Measurements from ENCODE around the gene TM9SF1.
A peak's percentile ranks its signal among the peaks of the same experiment; 100 is the strongest.

Gene TM9SF1

GRCh38 chr14:24197056-24197450 lies 1.8 kb upstream of the TM9SF1 start:
- no peak for DNase-seq (ENCODE audit: low spot score)

GRCh38 chr14:24196071-24197055 lies 1.1 kb upstream of the TM9SF1 start:
- peak; percentile 34 for DNase-seq (ENCODE audit: low spot score)

- DNase-seq (ENCODE audit: low spot score): no peak
These were observed 412 bp downstream of the TM9SF1 start for GRCh38 chr14:24194873-24195185.

DNA sequence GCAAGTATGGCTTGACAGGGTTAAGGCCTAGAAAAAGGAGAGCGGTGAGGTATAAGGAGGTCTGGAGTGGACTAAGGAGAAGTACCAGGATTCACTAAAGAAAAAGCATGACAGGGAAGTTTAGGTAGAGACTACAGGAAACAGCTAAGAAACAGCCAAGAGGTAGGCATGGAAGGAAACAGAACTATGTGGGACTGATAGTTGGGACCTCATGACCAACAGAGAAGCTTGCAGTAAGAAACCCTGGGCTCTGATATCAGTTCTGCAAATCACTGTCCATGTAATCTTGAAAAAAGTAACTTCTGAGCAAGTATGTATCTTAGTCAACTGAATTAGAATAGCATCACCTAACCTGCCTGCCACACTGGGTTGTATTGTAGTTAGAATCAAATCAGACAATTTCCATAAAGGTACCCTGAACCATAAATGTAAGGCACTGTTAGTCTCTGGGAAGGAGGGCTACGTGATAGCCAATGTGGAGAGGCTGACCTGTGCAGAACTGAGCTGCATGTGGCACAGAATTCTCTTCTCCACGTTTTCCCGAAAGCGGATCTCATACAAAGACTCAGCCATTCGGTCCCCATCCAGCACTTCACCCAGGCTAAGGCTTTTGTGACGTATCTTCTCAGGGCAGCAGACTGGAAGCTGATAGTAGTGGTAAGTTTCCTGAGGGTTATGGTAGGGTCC lies 912 bp downstream of the TM9SF1 start:
- no peak for DNase-seq (ENCODE audit: low spot score)

DNA sequence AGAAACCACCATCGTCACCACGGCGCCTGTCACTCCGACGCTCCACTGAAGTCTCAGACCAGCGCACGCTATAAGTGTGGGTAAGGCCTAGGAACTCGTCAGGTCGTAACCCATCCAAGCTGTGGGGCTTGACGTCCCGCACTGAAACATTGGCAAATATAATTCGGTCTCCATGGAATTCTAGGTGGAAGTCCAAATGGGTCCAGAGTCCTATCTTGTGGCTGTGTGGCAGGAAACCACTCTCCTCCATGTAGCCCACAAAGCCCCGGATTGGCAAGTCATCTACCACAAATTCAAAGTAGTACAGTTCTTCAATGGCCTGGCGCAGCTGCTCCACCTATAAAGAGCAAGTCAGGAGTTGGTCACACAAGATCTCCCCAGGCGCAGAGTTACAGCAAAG lies 2.3 kb downstream of the TM9SF1 start:
- no peak for DNase-seq (ENCODE audit: low spot score)

GRCh38 chr14:24190416-24190815 lies 4.8 kb downstream of the TM9SF1 start:
- DNase-seq (ENCODE audit: low spot score): no peak

DNA sequence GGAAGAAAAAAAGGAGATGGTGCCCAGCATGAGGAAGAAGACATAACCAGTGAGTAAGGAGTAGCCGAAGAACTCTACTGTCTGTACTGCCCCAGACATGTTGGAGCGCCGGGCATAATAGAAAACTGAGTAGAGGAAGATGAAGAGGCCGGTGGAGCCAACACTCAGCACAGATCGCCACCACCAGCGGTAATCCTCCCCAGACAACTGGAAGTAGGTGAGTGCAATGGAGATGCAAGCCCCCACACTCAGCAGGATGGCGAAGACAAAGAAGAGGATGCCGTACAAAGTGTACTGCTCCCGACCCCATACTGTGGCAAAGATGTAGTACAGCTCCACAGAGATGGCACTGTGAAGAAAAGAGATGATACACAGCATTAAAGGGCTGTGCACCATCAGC lies 5.8 kb downstream of the TM9SF1 start:
- no peak for DNase-seq (ENCODE audit: low spot score)

DNA sequence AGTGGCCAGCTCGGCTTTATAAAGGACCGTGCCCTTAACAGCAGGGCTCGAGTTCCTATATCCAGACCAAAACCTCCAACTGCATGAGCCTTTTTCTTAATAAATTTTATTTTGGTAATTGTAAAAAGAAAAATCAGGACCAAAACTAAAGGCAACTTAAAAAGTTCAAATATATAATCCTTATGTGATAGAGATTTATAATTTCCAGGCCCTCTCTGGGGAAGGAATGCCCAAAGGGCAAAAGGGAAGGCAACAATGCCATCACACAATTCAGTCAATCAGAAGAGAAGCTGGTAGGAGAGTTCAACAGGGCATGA lies 6.2 kb downstream of the TM9SF1 start:
- no peak for DNase-seq (ENCODE audit: low spot score)

DNA sequence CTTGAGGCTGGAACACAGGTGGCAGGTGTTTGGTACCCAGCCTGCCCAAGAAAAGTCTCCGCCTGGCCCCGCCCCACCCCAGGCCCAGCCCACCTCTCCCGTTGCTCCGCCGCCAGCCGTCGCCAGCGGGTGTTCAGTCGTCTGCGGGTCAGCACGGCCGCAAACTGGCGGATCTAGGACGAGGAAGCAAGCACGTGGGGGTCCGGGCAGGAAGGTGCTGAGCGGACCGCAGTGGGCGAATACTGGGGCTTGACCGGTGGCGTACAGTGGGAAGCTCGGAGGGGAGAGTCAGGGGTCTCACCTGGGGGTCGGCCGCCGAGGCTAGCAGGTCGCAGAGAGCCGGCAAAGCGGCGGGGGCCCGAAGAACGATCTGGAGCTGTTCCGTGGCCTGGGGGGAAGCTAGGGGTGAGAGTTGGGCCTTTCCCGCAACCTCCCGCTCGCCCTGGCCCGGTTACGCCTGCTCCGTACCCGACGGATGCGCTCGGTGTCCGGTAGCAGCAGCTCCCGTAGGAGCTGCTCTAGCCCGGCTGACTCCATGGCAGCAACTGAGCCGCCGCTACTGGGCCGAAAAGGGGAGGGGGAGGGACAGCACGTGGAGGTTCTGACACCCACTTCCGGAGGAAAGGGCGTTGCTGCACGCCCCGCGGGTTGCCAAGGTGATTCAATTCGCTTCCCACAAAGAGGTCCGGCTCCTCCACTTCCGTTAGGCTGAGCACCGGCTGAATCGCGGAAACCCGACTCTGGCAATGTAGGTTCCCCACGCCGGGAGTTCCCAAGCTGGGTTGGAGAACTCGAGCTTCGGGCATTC lies 6.8 kb downstream of the TM9SF1 start, which contains the start of gene IPO4:
IPO4 (minus strand) TSS at position 566 of the 808 bp plus-strand sequence; CDS start at position 537, 29 bp downstream.
- DNase-seq (ENCODE audit: low spot score): peak; percentile 99

GRCh38 chr14:24187539-24187915 lies 7.7 kb downstream of the TM9SF1 start:
- no peak for DNase-seq (ENCODE audit: low spot score)

- no peak for DNase-seq (ENCODE audit: low spot score)
These were observed 8.3 kb downstream of the TM9SF1 start for GRCh38 chr14:24186831-24187538.

GRCh38 chr14:24185741-24186140 lies 9.5 kb downstream of the TM9SF1 start:
- no peak for DNase-seq (ENCODE audit: low spot score)

- DNase-seq (ENCODE audit: low spot score): no peak
These were observed 10.2 kb downstream of the TM9SF1 start for GRCh38 chr14:24185026-24185425.

GRCh38 chr14:24184104-24184970 lies 10.9 kb downstream of the TM9SF1 start:
- no peak for DNase-seq (ENCODE audit: low spot score)

DNA sequence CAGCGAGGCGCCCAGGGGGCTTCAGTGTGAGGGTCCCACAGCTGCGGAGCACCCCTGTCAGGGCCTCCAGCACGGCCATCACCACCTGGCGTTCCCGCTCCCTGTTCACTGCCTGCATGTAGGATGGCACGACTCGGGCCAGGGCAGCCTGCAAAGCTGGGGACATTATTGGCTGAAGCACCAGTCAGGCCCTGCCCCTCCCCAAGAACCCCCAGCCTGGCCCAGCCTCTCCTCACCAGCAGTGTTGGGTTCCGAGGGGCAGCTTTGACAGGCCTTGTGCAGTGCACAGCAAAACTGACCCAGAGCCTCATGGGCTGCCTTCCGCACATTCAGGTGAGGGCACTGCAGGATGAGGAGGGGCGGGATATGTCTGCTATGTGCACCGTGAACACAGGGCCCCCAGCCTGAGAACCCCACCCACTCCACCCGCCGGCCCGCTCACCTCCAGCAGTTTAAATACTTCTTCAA lies 12.2 kb downstream of the TM9SF1 start:
- no peak for DNase-seq (ENCODE audit: low spot score)

DNA sequence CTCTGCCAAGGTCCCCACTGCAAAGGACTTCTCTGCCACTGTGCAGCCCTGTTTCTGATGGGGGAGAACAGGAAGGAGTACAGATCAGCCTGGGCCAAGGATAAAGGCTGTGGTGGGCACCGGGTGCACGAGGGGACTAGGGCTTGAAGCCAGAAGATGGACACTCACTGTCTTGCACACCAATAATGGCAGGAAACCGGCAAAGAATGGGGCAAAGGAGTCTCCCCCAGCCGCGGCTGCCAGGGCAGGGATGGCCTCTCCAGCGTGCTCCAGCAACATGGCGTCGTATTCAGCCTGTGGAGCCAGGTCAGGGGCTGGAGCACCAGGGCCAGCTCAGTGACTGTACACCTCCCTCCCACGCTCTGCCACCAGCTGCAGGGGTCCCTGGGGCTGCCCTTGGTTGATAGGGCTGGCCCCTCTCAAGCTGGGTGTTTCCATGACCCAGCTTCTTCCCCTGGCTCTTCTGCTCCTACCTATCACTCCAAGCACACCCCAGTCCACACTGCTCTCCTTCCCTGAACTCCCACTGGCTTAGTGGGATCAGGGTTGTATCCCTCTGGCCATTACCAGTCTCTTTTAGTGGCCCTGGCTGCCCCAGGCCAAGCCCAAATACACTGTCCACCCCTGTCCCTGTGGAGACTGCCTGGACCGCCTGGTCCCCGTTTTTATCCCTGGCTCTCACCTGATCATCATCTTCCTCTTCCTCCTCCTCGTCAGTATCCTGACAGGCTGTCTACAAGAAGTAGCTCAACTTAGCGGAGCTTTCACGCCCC lies 12.9 kb downstream of the TM9SF1 start:
- no peak for DNase-seq (ENCODE audit: low spot score)

DNA sequence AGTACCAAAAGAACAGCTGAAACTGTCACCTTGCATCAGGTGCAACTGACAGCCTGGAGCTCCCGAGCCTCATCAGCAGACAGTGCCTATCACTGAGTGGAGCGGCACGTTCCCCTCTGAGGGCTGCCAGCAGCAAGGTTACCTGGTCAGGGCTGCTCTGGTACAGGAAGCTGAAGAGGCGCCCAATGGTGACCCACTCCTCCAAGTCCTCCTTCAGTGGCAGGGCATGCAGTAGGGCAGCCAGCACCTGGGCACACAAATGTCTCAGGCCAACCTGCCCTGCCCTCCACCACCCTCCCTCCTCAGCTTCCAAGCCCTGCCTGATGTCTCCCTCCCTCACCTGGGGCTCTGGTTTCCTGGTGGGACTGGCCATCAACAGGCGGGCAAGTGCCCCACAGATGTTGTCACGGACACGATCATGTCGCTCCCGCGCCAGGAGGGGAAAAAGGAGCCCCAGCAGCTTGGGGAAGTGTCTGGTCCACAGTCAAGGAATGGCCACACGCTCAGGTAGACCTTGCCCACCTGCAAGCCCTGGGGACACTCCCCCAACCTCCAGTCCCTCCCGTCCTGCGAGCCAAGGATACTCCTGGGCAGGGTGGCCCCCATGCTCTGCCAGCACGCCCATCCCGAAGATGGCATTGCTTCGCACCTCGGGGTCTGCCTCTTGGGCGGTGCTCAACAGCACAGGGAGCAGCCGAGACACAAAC lies 13.7 kb downstream of the TM9SF1 start:
- DNase-seq (ENCODE audit: low spot score): no peak

DNA sequence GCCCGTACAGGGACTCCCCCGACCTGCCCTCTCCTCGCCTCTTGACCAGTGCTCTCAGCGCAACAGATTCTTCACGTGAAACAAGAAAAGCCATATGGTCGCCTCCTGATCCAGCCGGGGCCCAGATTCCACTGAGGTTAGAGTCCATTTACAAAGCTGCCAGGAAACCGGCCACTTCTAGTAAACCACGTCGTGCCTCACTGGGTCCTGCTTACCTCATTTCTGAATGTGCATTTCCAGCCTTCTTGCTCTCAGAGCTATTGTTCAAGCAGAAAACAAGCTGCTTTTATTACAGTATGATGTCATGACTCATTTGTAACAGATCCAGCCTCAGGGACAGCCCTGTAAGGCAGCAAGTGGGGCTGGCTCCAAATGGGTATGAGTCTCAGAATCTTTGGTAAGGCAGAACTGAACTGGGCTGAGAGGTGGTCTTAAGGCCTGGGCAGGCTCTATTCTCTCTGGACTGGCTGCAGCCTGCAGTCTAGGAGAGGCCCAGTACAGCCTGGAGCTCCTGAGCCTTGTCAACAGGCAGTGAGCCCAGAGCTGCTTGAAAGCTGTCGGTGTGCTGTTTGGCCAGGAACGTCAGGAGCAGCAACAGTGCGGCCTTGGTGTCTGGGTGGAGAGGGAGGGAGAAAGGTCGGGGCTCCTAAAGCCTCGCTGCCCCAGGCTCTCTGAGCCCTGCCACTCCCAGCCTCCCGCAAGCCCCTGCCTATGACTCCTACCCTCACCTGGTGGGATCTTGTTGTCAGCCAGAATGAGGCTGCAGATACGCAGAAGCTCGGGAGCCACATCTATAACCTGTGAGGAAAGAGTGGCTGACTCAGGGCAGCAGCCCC lies 15.1 kb downstream of the TM9SF1 start:
- DNase-seq (ENCODE audit: low spot score): peak; percentile 82
